SK-N-SH treated with all-trans-retinoic acid at 6 μM for 48 hours (cell line): ENCODE measurements around the gene RASAL2.

Experiments
- ATAC-seq: fragments of 200-7000 bp; cut with Tn5 transposase; 3 replicates; pipeline ENCODE4 v1.9.1; 2020; ENCODE audit warnings: mild to moderate bottlenecking, moderate library complexity
- ARNTL ChIP-seq: fragments of 450-650 bp; formaldehyde crosslinking; IDR thresholded peaks from 2 replicates; pipeline ENCODE4 v1.5.0; 2020; ENCODE audit warnings: low read depth, mild to moderate bottlenecking, moderate library complexity, borderline replicate concordance
- ESRRG ChIP-seq: fragments of 250-450 bp; sonication (Bioruptor Pico); IDR thresholded peaks from 2 replicates; pipeline ENCODE4 v1.6.1; 2021; ENCODE audit warnings: mild to moderate bottlenecking
- GLIS3 ChIP-seq: fragments of 250-450 bp; sonication (Bioruptor Pico); IDR thresholded peaks from 2 replicates; pipeline ENCODE4 v1.5.0; 2020; ENCODE audit warnings: mild to moderate bottlenecking, moderate library complexity
- ISL1 ChIP-seq: fragments of 250-450 bp; sonication (Bioruptor Pico); IDR thresholded peaks from 2 replicates; pipeline ENCODE4 v2.1.2; 2022; ENCODE audit warnings: mild to moderate bottlenecking, moderate library complexity
- OSR1 ChIP-seq: fragments of 250-450 bp; sonication (Bioruptor Pico); IDR thresholded peaks from 2 replicates; pipeline ENCODE4 v1.8.0; 2022; ENCODE audit warnings: moderate library complexity, mild to moderate bottlenecking, inconsistent platforms
- PPARA ChIP-seq: fragments of 250-450 bp; sonication (Bioruptor Pico); IDR thresholded peaks from 2 replicates; pipeline ENCODE4 v1.5.0; 2020; ENCODE audit warnings: mild to moderate bottlenecking, borderline replicate concordance
- RARB ChIP-seq: fragments of 250-450 bp; sonication (Bioruptor Pico); IDR thresholded peaks from 2 replicates; pipeline ENCODE4 v1.8.0; 2021; ENCODE audit warnings: mild to moderate bottlenecking, moderate library complexity
- SNAI2 ChIP-seq: fragments of 250-450 bp; sonication (Bioruptor Pico); IDR thresholded peaks from 2 replicates; pipeline ENCODE4 v1.5.0; 2020; ENCODE audit warnings: mild to moderate bottlenecking, moderate library complexity
- TCF4 ChIP-seq: fragments of 250-450 bp; sonication (Bioruptor Pico); IDR thresholded peaks from 2 replicates; pipeline ENCODE4 v1.8.0; 2021; ENCODE audit warnings: mild to moderate bottlenecking, moderate library complexity, borderline replicate concordance
- TOX ChIP-seq: fragments of 250-450 bp; sonication (Bioruptor Pico); IDR thresholded peaks from 2 replicates; pipeline ENCODE4 v1.8.0; 2021; ENCODE audit warnings: mild to moderate bottlenecking, moderate library complexity, borderline replicate concordance
- ZC3H10 ChIP-seq: fragments of 250-450 bp; sonication (Bioruptor Pico); IDR thresholded peaks from 2 replicates; pipeline ENCODE4 v1.5.1; 2021; ENCODE audit warnings: mild to moderate bottlenecking, moderate library complexity
- ZFP3 ChIP-seq: fragments of 250-450 bp; sonication (Bioruptor Pico); IDR thresholded peaks from 2 replicates; pipeline ENCODE4 v1.5.0; 2020; ENCODE audit warnings: mild to moderate bottlenecking, moderate library complexity
- ZFP30 ChIP-seq: fragments of 450-650 bp; formaldehyde crosslinking; IDR thresholded peaks from 2 replicates; pipeline ENCODE4 v1.5.0; 2022; ENCODE audit warnings: mild to moderate bottlenecking, moderate library complexity
- ZNF70 ChIP-seq: fragments of 450-650 bp; formaldehyde crosslinking; IDR thresholded peaks from 2 replicates; pipeline ENCODE4 v1.5.0; 2020; ENCODE audit warnings: mild to moderate bottlenecking, moderate library complexity
- ZNF8 ChIP-seq: fragments of 450-650 bp; formaldehyde crosslinking; IDR thresholded peaks from 2 replicates; pipeline ENCODE4 v1.5.0; 2020; ENCODE audit warnings: mild to moderate bottlenecking, moderate library complexity
- TF ChIP-seq, protein P1 (sequence below): fragments of 250-450 bp; sonication (Bioruptor Pico); IDR thresholded peaks from 2 replicates; pipeline ENCODE4 v1.8.0; 2021; ENCODE audit warnings: low read depth, mild to moderate bottlenecking, moderate library complexity, borderline replicate concordance
- TF ChIP-seq, protein P2 (sequence below): fragments of 250-450 bp; sonication (Bioruptor Pico); IDR thresholded peaks from 2 replicates; pipeline ENCODE4 v1.8.0; 2020; ENCODE audit warnings: mild to moderate bottlenecking, moderate library complexity, borderline replicate concordance
- TF ChIP-seq, protein P3 (sequence below): fragments of 250-450 bp; sonication (Bioruptor Pico); IDR thresholded peaks from 2 replicates; pipeline ENCODE4 v1.5.1; 2021; ENCODE audit warnings: mild to moderate bottlenecking, moderate library complexity
- TF ChIP-seq, protein P4 (sequence below): fragments of 250-450 bp; sonication (Bioruptor Pico); IDR thresholded peaks from 2 replicates; pipeline ENCODE4 v1.5.1; 2020; ENCODE audit warnings: low read depth, mild to moderate bottlenecking, moderate library complexity
- TF ChIP-seq, protein P5 (sequence below): fragments of 250-450 bp; sonication (Bioruptor Pico); IDR thresholded peaks from 2 replicates; pipeline ENCODE4 v1.5.0; 2020; ENCODE audit warnings: mild to moderate bottlenecking, moderate library complexity

Gene RASAL2

DNA sequence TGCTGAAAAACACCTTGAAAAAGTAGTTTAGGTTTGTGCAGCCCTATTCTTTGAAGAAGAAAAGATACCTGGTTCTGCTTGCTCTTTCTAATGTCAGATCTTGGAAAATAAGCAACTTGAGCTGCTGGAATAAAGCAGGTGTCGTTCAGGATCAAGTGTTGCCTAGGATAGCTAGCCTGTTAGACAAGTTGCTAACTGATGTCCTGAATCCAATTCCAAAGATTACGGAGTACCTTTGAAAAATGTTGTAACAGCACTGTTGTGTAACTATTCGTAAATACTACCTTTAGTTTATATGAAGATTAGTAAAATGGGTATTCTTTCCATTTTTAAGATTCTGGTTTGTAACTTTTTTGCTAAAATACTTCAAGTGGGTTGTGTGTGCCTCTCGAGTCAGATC is 251.3 kb downstream of the RASAL2 start (continued):
- TF ChIP-seq, protein P1, sequence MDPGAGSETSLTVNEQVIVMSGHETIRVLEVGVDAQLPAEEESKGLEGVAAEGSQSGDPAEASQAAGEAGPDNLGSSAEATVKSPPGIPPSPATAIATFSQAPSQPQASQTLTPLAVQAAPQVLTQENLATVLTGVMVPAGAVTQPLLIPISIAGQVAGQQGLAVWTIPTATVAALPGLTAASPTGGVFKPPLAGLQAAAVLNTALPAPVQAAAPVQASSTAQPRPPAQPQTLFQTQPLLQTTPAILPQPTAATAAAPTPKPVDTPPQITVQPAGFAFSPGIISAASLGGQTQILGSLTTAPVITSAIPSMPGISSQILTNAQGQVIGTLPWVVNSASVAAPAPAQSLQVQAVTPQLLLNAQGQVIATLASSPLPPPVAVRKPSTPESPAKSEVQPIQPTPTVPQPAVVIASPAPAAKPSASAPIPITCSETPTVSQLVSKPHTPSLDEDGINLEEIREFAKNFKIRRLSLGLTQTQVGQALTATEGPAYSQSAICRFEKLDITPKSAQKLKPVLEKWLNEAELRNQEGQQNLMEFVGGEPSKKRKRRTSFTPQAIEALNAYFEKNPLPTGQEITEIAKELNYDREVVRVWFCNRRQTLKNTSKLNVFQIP (CRISPR knock-in tag): no peak
- TF ChIP-seq, protein P2, sequence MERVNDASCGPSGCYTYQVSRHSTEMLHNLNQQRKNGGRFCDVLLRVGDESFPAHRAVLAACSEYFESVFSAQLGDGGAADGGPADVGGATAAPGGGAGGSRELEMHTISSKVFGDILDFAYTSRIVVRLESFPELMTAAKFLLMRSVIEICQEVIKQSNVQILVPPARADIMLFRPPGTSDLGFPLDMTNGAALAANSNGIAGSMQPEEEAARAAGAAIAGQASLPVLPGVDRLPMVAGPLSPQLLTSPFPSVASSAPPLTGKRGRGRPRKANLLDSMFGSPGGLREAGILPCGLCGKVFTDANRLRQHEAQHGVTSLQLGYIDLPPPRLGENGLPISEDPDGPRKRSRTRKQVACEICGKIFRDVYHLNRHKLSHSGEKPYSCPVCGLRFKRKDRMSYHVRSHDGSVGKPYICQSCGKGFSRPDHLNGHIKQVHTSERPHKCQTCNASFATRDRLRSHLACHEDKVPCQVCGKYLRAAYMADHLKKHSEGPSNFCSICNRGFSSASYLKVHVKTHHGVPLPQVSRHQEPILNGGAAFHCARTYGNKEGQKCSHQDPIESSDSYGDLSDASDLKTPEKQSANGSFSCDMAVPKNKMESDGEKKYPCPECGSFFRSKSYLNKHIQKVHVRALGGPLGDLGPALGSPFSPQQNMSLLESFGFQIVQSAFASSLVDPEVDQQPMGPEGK (CRISPR knock-in tag): no peak
- no peak for TF ChIP-seq GLIS3 (CRISPR knock-in tag)

DNA sequence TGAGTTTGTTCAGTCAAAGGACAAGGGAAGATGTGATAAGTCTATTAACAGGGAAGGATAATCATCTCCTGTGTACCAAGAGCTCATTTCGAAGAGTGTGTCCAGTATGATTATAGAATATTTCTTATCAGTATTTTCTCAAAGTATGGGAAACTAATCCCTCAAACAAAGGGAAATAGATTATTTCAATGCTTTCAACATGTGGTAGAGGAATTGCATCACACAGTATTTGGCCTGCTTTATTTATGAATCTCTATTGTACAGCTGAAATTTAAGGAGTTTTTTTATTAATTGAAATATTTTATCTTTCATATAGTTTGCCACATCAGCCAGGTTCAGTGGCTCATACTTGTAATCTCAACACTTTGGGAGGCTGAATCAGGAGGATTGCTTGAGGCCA is 251.9 kb downstream of the RASAL2 start:
- TF ChIP-seq OSR1 (no peak), ARNTL (no peak), ISL1 (no peak), ZFP30 (CRISPR knock-in tag) (no peak), RARB (CRISPR knock-in tag) (no peak), ESRRG (CRISPR knock-in tag) (no peak), GLIS3 (CRISPR knock-in tag) (no peak), TOX (CRISPR knock-in tag) (no peak), ZNF8 (CRISPR knock-in tag) (no peak), TCF4 (CRISPR knock-in tag) (no peak), ZFP3 (CRISPR knock-in tag) (no peak), ZNF70 (no peak), ZC3H10 (CRISPR knock-in tag) (no peak), PPARA (CRISPR knock-in tag) (no peak), SNAI2 (CRISPR knock-in tag) (no peak)
- TF ChIP-seq, protein P3, sequence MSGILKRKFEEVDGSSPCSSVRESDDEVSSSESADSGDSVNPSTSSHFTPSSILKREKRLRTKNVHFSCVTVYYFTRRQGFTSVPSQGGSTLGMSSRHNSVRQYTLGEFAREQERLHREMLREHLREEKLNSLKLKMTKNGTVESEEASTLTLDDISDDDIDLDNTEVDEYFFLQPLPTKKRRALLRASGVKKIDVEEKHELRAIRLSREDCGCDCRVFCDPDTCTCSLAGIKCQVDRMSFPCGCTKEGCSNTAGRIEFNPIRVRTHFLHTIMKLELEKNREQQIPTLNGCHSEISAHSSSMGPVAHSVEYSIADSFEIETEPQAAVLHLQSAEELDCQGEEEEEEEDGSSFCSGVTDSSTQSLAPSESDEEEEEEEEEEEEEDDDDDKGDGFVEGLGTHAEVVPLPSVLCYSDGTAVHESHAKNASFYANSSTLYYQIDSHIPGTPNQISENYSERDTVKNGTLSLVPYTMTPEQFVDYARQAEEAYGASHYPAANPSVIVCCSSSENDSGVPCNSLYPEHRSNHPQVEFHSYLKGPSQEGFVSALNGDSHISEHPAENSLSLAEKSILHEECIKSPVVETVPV (CRISPR knock-in tag): no peak
- TF ChIP-seq, protein P4, sequence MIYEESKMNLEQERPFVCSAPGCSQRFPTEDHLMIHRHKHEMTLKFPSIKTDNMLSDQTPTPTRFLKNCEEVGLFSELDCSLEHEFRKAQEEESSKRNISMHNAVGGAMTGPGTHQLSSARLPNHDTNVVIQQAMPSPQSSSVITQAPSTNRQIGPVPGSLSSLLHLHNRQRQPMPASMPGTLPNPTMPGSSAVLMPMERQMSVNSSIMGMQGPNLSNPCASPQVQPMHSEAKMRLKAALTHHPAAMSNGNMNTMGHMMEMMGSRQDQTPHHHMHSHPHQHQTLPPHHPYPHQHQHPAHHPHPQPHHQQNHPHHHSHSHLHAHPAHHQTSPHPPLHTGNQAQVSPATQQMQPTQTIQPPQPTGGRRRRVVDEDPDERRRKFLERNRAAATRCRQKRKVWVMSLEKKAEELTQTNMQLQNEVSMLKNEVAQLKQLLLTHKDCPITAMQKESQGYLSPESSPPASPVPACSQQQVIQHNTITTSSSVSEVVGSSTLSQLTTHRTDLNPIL (CRISPR knock-in tag): no peak
- TF ChIP-seq, protein P5, sequence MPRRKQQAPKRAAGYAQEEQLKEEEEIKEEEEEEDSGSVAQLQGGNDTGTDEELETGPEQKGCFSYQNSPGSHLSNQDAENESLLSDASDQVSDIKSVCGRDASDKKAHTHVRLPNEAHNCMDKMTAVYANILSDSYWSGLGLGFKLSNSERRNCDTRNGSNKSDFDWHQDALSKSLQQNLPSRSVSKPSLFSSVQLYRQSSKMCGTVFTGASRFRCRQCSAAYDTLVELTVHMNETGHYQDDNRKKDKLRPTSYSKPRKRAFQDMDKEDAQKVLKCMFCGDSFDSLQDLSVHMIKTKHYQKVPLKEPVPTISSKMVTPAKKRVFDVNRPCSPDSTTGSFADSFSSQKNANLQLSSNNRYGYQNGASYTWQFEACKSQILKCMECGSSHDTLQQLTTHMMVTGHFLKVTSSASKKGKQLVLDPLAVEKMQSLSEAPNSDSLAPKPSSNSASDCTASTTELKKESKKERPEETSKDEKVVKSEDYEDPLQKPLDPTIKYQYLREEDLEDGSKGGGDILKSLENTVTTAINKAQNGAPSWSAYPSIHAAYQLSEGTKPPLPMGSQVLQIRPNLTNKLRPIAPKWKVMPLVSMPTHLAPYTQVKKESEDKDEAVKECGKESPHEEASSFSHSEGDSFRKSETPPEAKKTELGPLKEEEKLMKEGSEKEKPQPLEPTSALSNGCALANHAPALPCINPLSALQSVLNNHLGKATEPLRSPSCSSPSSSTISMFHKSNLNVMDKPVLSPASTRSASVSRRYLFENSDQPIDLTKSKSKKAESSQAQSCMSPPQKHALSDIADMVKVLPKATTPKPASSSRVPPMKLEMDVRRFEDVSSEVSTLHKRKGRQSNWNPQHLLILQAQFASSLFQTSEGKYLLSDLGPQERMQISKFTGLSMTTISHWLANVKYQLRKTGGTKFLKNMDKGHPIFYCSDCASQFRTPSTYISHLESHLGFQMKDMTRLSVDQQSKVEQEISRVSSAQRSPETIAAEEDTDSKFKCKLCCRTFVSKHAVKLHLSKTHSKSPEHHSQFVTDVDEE (CRISPR knock-in tag): no peak
- TF ChIP-seq, protein P2 (CRISPR knock-in tag): no peak
- TF ChIP-seq, protein P1 (CRISPR knock-in tag): no peak
- ATAC-seq: no peak
